GM21825 (cell line): ENCODE data around the gene C12orf43.

Experiments used
- ATAC-seq: cut with Tn5 transposase; IDR thresholded peaks from one replicate; pipeline ENCODE4 v1.9.1; 2021; ENCODE audit warnings: mild to moderate bottlenecking, moderate library complexity; ENCODE audit not compliant: unreplicated experiment

Gene C12orf43

DNA sequence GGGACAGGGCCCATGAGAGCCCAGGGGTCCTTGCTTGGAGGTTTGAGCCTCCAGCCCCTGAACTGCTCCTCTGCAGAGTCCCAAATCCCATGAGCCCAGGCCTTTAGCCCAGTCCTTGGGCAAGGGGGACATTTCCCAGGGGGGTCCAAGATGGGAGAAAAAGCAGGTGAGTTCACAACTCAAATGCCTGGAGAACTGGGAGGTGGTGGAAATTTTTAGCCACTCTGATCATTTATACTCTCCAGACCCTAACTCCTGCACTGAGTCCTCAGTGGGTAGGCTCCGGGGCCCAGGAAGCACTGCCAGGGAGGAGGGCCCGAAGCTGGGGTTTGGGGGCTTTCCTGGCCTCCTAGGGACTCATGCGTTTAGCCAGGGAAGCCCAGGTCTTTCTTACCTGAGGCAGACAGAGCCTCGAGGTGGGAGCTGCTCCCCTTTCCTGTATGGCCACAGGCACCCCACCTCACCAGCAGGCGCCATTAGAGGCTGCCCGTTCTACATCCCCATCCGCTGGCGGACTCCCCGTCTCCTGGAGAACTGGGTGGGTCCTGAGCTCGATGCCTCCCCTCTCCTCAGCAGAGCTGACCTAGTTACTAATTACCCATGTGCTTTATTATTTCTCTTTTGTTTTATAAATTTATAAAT lies 36.9 kb downstream of the C12orf43 start:
- no peak for ATAC-seq

- ATAC-seq: no peak
Measured at GRCh38 chr12:120978296-120979219, 37.7 kb downstream of the C12orf43 start, which contains the start of gene HNF1A. Gene HNF1A, plus strand, starts transcription at chr12:120978543. Its CDS starts 226 bp downstream, at chr12:120978769.

DNA sequence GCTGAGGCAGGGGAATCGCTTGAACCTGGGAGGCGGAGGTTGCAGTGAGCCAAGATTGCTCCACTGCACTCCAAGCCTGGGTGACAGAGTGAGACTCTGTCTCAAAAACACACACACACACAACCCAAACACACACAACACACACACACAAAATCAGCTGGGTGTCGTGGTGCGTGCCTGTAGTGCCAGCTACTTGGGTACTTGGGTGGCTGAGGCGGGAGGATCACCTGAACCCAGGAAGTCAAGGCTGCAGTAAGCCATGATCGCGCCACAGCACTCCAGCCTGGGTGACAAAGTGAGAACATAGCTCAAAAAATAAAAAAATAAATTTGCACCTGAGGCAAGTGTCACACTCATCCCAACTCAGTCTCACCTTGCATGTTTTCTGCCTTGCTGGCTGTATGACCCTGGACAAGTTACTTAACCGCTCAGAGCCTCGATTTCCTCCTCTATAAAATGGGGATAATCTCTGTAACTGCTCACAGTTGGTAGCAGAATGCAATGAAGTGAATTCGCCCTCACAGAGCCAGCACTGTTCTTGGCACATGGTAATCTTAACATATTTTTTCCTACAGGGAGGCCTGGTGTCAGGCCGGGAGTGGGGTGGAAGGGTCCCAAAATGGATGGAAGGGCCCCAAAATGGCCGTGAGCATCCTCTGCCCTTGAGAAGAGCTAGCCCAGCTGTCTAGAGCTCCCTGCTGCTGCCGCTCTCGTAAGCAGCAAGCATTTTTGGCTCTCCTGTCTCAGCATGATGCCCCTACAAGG lies 38.6 kb downstream of the C12orf43 start:
- no peak for ATAC-seq

GRCh38 chr12:120972870-120973543 lies 43.3 kb downstream of the C12orf43 start:
- ATAC-seq: no peak

DNA sequence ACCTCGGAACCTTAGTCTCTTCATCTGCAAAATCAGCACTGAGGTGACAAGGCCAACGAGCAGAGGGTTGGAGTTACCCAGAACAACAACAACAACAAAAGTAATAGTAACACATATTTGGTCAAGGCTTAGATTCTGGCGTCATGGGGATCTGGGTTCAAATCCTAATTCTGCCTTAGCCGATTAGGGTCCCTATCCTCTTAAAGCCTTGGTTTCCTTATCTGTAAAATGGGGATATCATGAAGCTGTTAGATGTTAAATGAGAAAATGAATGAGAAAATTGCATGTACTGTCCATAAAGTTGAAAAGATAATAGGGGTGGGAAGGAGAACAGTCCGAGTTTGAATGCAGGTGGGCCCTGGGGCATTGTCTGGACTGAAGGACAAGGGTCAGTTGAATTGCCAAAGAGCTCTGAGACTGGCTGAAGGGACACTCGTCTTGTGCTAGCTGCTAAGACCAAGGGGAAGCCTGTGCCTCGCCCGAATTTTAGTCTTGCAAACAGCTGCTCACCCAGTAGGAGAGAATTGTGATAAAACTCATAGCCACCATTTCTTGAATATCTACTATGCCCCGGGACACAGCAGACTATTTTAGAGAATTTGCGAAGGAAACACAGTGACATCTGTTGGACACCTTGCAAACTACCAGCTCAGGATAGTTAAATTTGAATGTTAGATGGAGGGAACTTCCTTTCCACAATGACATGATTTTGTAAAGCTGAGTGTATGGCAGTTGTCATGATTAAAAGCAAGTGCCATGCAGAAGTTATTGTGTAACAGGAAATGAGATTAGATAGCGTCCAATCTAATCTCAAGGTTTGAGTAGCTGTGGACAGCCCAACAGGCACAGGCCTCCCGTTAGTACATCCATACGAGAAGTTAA lies 44.7 kb downstream of the C12orf43 start:
- peak; percentile 64 for ATAC-seq

GRCh38 chr12:120970310-120970709 lies 46.0 kb downstream of the C12orf43 start:
- no peak for ATAC-seq

DNA sequence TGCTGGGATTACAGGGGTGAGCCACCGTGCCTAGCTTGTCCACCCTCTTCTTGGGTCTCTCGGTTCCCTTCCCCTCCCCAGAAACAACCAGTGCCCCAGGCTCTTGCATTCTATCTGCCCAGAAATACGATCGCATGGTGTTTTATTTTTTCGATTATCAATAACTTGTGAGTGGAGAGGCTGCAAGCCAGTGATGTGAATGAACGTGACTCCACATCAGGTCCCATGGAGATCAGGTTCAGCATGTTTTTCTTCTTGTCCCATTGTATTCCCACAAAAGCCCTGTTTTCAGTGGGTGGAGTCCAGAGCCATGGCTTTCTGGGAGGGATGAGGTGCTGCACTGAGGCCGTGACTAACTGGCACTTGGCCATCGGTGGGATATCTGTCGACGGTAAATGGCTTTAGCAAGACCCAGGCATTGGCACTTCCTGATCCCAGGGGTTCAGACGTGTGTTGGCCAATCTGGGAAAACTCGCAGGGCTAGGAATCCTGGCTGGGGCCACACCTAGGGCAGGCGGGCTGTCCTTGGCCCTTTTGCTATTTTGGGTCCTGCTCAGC lies 50.7 kb downstream of the C12orf43 start:
- no peak for ATAC-seq

DNA sequence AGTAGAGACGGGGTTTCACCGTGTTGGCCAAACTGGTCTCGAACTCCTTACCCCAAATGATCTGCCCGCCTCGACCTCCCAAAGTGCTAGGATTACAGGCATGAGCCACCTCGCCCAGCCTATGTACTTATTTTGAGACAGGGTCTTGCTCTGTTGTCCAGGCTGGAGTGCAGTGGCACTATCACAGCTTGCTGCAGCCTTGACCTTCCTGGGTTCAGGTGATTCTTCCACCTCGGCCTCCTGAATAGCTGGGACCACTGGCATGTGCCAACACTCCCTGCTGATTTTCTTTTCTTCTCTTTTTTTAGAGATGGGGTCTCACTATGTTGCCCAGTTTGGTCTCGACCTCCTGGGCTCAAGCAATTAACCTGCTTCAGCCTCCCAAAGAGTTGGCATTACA lies 52.0 kb downstream of the C12orf43 start:
- no peak for ATAC-seq

DNA sequence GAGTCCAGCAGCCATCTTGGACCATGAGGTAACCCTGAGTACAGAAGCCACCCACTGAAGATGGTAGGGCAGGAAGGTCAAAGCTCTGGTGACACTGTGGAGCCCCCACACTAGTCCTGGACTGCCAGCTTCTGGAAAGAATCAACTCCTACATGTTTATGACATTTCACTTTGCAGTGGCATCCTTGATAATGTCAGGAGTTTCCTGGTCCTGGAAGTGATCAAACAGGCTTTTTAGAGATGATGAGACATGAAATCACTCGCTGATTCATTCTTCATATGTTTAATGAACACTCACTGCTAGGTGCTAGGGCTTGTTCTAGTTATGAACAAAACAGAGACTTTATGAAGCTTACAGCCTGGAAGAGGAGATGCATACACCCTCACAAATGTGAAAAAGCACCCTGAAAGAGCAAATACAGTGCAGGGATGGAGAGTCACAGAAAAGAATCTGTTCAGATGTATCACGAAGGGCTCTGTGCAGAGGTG lies 53.7 kb downstream of the C12orf43 start:
- no peak for ATAC-seq

DNA sequence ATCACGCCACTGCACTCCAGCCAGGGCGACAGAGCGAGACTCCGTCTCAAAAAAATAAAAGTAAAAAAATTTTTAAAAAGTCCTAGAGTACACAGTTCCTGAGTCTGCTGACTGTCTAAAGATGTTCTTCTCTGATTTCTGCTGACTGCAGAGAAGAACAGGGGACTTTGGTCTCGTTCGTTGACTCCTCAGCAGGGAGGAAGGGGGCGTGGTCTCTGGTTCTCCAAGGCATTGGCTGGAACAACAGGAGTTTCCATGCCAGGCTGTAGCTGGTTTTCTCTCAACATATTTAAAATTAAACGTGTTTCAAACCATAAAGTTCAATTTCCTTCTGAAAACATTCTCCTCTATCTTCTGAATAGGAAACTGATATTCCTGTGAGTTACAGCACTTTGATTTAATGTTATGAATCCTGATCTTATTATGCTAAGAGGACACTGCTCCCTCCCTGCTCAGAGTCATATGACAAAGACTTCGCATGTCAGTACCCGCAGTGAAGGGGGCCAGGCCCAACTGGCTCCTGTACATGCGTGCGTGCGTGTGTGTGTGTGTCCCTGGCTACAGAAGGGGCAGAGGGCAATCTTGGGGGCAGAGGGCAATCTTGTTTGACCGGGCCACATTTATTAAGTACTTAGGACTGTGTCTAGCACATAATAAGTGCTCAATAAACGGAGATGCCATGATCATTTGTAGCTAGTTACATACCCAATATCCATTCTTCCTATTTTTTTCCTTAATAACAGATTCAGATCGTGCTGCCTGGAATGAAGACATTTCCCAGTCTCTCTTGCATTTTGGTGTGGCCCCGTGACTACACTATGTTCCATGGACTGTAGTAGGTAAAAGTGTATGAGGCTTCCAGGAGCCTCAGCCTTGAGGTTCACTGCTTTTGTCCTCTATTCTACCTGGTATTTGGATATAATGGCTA lies 54.4 kb downstream of the C12orf43 start:
- no peak for ATAC-seq

DNA sequence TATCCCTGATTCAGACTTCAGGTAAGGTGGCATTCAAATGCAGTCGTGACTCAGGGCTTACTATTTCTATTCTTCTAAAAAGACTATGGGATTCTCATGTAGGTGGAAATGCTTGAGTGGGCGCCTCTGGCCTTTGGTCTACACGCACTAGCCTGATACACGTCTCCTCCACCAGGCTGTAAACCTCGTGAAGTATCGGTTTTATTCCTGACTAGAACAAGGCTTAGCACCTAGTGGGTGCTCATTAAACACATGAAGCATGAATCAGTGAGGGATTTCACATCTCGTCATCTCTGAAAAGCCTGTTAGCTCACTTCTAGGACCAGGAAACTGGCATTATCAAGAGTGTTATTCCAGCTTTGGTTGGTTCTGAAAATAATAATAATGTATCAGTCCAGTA lies 55.6 kb downstream of the C12orf43 start:
- no peak for ATAC-seq

DNA sequence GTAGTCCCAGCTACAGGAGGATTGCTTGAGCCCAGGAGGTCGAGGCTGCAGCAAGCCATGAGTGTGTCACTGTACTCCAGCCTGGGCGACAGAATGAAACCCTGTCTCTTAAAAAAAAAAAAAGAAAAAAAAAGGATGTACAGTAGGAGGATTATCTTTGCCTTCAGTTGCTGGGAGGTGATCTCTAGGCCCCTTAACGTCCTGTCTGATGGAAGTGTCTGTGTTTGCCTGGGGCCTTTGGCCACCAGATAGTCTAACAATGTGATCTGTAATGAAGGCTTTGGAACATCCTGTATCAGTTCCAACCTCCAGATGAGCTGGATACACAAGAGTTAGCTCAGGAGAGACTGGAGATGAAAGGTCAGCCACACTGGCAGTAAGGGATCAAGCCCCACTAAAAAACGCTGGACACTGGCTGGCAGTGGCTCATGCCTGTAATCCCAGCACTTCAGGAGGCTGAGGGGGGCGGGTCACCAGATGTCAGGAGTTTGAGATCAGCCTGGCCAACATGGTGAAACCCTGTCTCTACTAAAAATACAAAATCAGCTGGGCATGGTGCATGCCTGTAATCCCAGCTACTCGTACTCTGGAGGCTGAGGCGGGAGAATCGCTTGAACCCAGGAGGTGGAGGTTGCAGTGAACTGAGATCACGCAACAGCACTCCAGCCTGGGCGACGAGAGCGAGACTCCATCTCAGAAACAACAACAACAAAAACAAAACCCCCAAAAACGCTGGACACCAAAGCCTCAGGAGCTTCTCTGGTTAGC lies 57.0 kb downstream of the C12orf43 start:
- ATAC-seq: no peak

DNA sequence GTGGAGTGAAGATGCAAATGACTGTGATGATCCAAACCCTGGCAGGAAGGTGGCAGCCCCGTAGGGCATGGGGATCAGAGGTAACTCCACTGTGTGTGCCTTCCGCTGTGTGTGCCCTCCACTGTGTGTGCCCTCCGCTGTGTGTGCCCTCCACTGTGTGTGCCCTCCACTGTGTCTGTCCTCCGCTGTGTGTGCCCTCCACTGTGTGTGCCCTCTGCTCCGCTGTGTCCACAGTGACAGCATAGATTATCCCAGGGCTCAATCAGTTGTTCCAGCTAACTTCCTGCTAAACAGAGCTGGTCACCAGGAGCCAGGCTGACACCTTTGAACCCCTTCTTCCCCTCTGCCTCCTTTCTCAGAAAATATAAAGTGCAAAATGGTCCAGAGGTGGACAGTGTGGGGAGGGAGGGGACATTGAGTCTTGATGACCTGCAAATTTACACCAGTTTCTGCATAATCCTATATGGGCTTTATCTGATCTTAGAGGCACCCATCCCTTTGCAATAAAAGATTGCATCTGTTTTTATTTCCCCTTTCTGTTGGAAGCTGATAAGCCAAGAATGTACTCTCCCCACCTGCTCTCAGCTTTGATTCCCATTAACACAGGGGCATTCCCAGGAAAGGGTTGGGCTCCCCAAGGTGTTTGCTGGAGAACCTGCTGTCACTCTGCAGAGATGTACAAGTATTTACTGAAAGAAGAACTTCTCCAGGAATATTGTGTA lies 59.5 kb downstream of the C12orf43 start:
- no peak for ATAC-seq

DNA sequence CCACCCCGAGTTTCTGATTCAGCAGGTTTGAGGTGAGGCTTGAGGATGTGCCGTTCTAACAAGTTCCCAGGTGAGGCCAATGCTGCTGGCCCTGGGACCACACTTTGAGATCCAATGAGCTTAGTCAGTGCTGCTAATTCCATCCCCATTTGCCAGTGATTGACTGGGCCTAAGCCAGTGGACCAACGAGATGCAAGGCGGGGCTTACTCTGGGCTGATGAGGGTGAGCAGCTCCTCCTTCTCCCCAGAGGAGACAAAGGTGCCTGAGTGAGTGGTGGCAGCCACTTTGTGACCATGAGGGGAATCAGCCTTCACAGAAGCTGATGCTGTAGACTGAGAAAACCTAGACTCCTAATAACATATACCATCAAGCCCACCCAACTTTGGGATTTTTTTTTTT lies 61.1 kb downstream of the C12orf43 start:
- ATAC-seq: no peak

DNA sequence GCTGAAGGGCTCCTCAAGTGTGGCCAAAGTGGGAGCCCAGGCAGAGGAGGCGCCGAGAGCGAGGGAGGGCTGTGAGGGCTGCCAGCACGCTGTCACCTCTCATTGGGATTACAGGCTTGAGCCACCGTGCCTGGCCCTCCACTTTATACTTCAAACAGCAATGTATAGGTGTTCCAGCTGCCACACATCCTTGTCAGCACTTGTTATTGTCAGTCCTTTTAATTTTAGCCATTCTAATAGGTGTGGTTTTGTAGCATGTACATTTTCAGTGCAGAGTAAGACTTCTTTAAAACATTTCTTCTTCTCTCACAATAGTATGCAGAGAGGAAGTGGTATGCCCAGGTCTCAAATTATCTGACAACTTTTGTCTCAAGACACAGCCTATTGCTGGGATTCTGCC lies 65.5 kb downstream of the C12orf43 start:
- ATAC-seq: no peak
